K562 (cell line): ENCODE measurements around the gene TRIP10. TPM values are rescaled to one million over a fixed set of nuclear protein-coding genes. Genes with fewer than 3 reads are reported as not detected.

ENCODE experiments used
- BDP1 ChIP-seq: IDR thresholded peaks from 3 replicates; pipeline ENCODE4 v1.6.1; 2011; ENCODE audit not compliant: insufficient read length, insufficient read depth
- BRF1 ChIP-seq: IDR thresholded peaks from 3 replicates; pipeline ENCODE4 v1.6.1; 2011; ENCODE audit warnings: borderline replicate concordance, mild to moderate bottlenecking; ENCODE audit not compliant: insufficient read length; ENCODE audit errors: extremely low read depth
- CCAR2 ChIP-seq: fragments of 200-400 bp; formaldehyde crosslinking; IDR thresholded peaks from 2 replicates; pipeline ENCODE4 v1.6.1; 2017; ENCODE audit warnings: mild to moderate bottlenecking, low read depth, low read length
- CCNT2 ChIP-seq: IDR thresholded peaks from 2 replicates; pipeline ENCODE4 v1.6.1; 2011; ENCODE audit warnings: borderline replicate concordance, low read depth, mild to moderate bottlenecking, moderate library complexity, mixed read lengths, low read length; ENCODE audit not compliant: insufficient read length; ENCODE audit errors: extremely low read depth
- FOXP1 ChIP-seq: sonication (generic); formaldehyde crosslinking; IDR thresholded peaks from 2 replicates; pipeline ENCODE4 v1.8.0; 2022; ENCODE audit warnings: mild to moderate bottlenecking, missing genetic modification reagents
- HDAC1 ChIP-seq, 2 experiments: fragments of 450-650 bp; IDR thresholded peaks; 2 replicates each; pipeline ENCODE4 v1.6.1; 2016 to 2017; ENCODE audit warnings: inconsistent platforms in 1 of 2, mild to moderate bottlenecking in 1 of 2, moderate library complexity in 1 of 2
- KLF1 ChIP-seq: fragments of 450-650 bp; IDR thresholded peaks from 2 replicates; pipeline ENCODE4 v1.6.1; 2016; ENCODE audit warnings: missing genetic modification characterization, missing compliant biosample characterization
- MAFF ChIP-seq: IDR thresholded peaks from 2 replicates; pipeline ENCODE4 v1.6.1; 2012; ENCODE audit warnings: low read length, improper control_type of control experiment
- MEF2D ChIP-seq: conservative IDR thresholded peaks from 2 replicates; pipeline ENCODE4 v1.6.1; 2016; ENCODE audit warnings: low read depth, missing genetic modification characterization, missing compliant biosample characterization
- MLX ChIP-seq, 2 experiments: fragments of 450-650 bp in 1 of 2; sonication (generic) in 1 of 2; formaldehyde crosslinking; conservative IDR thresholded peaks; 2 replicates each; pipeline versions ENCODE4 v1.4.0 to v1.8.1; 2020 to 2022; ENCODE audit warnings: mild to moderate bottlenecking in 1 of 2, missing genetic modification reagents in 1 of 2
- NR0B1 ChIP-seq: fragments of 450-650 bp; IDR thresholded peaks from one replicate; pipeline ENCODE4 v1.6.1; 2018; ENCODE audit warnings: mild to moderate bottlenecking, moderate library complexity; ENCODE audit not compliant: partially characterized antibody
- PHTF2 ChIP-seq: fragments of 250-450 bp; sonication (Bioruptor Pico); IDR thresholded peaks from 2 replicates; pipeline ENCODE4 v1.5.0; 2021; ENCODE audit warnings: mild to moderate bottlenecking
- POLR2G ChIP-seq: fragments of 200-400 bp; formaldehyde crosslinking; IDR thresholded peaks from 2 replicates; pipeline ENCODE4 v1.6.1; 2017; ENCODE audit warnings: low read depth, mild to moderate bottlenecking, antibody characterized with exemption, low read length, moderate library complexity
- PRMT5 ChIP-seq: sonication (generic); formaldehyde crosslinking; IDR thresholded peaks from 2 replicates; pipeline ENCODE4 v1.5.0; 2020; ENCODE audit warnings: missing genetic modification reagents
- RB1 ChIP-seq: fragments of 450-650 bp; IDR thresholded peaks from 2 replicates; pipeline ENCODE4 v1.6.1; 2017; ENCODE audit warnings: low read depth, mild to moderate bottlenecking
- RBM14 ChIP-seq: fragments of 200-400 bp; formaldehyde crosslinking; IDR thresholded peaks from 2 replicates; pipeline ENCODE4 v1.6.1; 2018; ENCODE audit warnings: low read depth, mild to moderate bottlenecking, low read length, moderate library complexity, borderline replicate concordance; ENCODE audit not compliant: insufficient read depth
- RUNX1 ChIP-seq: sonication (generic); IDR thresholded peaks from 2 replicates; pipeline ENCODE4 v1.6.1; 2016; ENCODE audit warnings: antibody characterized with exemption, low read depth
- SIN3B ChIP-seq: fragments of 450-650 bp; IDR thresholded peaks from 2 replicates; pipeline ENCODE4 v1.6.1; 2017; ENCODE audit warnings: low read depth, mild to moderate bottlenecking, moderate library complexity
- SRSF9 ChIP-seq: fragments of 200-400 bp; formaldehyde crosslinking; IDR thresholded peaks from 2 replicates; pipeline ENCODE4 v1.6.1; 2017; ENCODE audit warnings: low read depth, low read length, borderline replicate concordance
- TEAD2 ChIP-seq: fragments of 450-650 bp; IDR thresholded peaks from 2 replicates; pipeline ENCODE4 v1.6.1; 2016; ENCODE audit warnings: missing genetic modification characterization, control low read depth, missing compliant biosample characterization
- YY1 ChIP-seq, 3 experiments: IDR thresholded peaks; 2 replicates each; pipeline ENCODE4 v1.6.1; 2011; ENCODE audit warnings: low read length in 2 of 3, mild to moderate bottlenecking in 2 of 3, moderate library complexity in 2 of 3, borderline replicate concordance in 1 of 3, control low read depth in 1 of 3, low read depth in 1 of 3; ENCODE audit not compliant: insufficient read depth in 3 of 3, insufficient replicate concordance in 2 of 3, control insufficient read depth in 1 of 3, insufficient read length in 1 of 3; ENCODE audit errors: extremely low read depth in 1 of 3
- ZBTB17 ChIP-seq: fragments of 450-650 bp; formaldehyde crosslinking; IDR thresholded peaks from 2 replicates; pipeline ENCODE4 v1.4.0; 2020; ENCODE audit warnings: mild to moderate bottlenecking
- ZBTB7A ChIP-seq: IDR thresholded peaks from 2 replicates; pipeline ENCODE4 v1.6.1; 2011; ENCODE audit warnings: low read depth, mild to moderate bottlenecking, low read length, moderate library complexity, borderline replicate concordance; ENCODE audit not compliant: control insufficient read depth
- ZKSCAN1 ChIP-seq: fragments of 150-350 bp; IDR thresholded peaks from 2 replicates; pipeline ENCODE4 v1.6.1; 2016; ENCODE audit warnings: low read depth, low read length
- ZNF165 ChIP-seq: fragments of 250-450 bp; sonication (Bioruptor Pico); IDR thresholded peaks from 2 replicates; pipeline ENCODE4 v1.4.0; 2020; ENCODE audit warnings: borderline replicate concordance
- ZNF197 ChIP-seq: fragments of 200-800 bp; sonication (Bioruptor generic); IDR thresholded peaks from 2 replicates; pipeline ENCODE4 v1.6.1; 2016; ENCODE audit warnings: low read depth, missing genetic modification characterization, missing compliant biosample characterization
- ZNF41 ChIP-seq: fragments of 250-450 bp; sonication (Bioruptor Pico); conservative IDR thresholded peaks from 2 replicates; pipeline ENCODE4 v1.4.0; 2020; ENCODE audit warnings: mild to moderate bottlenecking
- ZNF696 ChIP-seq: fragments of 250-450 bp; sonication (Bioruptor Pico); conservative IDR thresholded peaks from 2 replicates; pipeline ENCODE4 v1.4.0; 2020; ENCODE audit warnings: mild to moderate bottlenecking, moderate library complexity
- polyA plus RNA-seq, 8 experiments: library from polyadenylated mRNA; depleted of rRNA in 4 of 8; stranded (reverse) in 5 of 8; unstranded in 3 of 8; fragments of >200 nt; fragmentation: Nextera tagmentation in 2 of 8; fragmentation: Illumina TruSeq in 1 of 8; extraction: Ambion mirVana in 2 of 8; extraction: Trizol in 1 of 8; gene quantifications; 2 replicates each; pipeline versions ENCODE4 v1.2.1 to v1.2.3, GENCODE V29; 2011 to 2014; ENCODE audit warnings: inconsistent platforms in 1 of 8, missing spikeins in 1 of 8
- total RNA-seq, 7 experiments: library from RNA; depleted of rRNA in 6 of 7; stranded (reverse); fragments of >200 nt in 6 of 7; fragmentation: Illumina TruSeq in 2 of 7; extraction: Trizol in 2 of 7; gene quantifications; 2 replicates each; pipeline versions ENCODE4 v1.2.1 to v1.2.3, GENCODE V29; 2011 to 2021; ENCODE audit warnings: low replicate concordance in 1 of 7

The TRIP10 gene
- total and polyA plus RNA-seq, 9 of the 15 experiments (the other 6 are each of a cell fraction or from before 2014, with no cell fraction given): 1.2 to 66.8 (median 36.1) TPM

DNA sequence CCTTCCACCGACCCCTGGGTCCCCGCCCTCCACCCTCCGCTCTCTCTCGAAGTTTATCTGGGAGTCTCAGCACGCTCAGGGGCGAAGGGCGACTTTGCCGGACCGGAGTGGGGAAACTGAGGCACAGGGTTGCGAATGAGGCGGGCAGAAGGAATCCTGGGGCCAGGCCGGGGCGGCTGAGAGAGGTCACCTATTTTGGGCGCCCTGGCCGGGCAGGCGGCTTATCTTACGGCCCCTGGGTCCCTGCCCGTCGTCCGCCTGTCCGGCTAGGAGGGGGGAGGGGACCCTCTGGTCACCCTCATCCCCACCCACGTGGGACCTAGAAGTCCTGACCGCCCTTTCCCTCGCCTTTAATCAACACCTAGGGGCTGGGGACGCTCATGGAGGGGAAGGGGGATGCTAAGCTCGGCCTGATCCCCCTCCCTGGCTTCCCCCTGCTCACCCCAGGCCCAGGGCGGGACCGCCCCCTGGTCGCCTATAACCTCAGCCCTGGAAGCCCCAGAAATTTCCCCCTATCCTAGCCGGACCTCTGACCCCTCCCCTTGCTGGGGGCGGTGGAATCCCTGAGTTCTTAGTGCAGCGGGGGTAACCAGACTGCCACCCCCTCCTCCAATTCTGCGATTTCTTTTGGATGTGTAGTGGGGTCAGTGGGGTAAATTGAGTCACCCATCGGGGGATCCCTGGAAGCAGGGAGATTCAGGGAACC lies 556 bp downstream of the TRIP10 start (continued):
- TF ChIP-seq NR0B1 (no peak), HDAC1 (IDR thresholded peaks at IDR 0.05) (peak in 1 of 2 experiments; percentile 87; a peak in 2 of 4 replicates), PRMT5 (CRISPR knock-in tag) (no peak), ZKSCAN1 (no peak), BDP1 (no peak), ZNF41 (CRISPR knock-in tag) (no peak), CCNT2 (peak; percentile 62), MEF2D (tag) (peak; percentile 45; the same call in 1 of the 2 replicates), ZNF165 (no peak), MAFF (no peak), RBM14 (no peak), TEAD2 (tag) (no peak), KLF1 (no peak), ZNF696 (CRISPR knock-in tag) (no peak), BRF1 (no peak), SIN3B (no peak), ZBTB7A (peak; percentile 94; the same call in 1 of the 2 replicates), RB1 (0 out of 2 replicates have a peak, but pooled peaks have one; percentile 23), SRSF9 (no peak), PHTF2 (CRISPR knock-in tag) (no peak), FOXP1 (CRISPR knock-in tag) (no peak), YY1 (IDR thresholded peaks at IDR 0.05; ENCODE audit: borderline replicate concordance in 1 of 3, control insufficient read depth in 1 of 3, extremely low read depth in 1 of 3, insufficient read depth in 3 of 3, insufficient read length in 1 of 3, insufficient replicate concordance in 2 of 3, low read depth in 1 of 3, low read length in 2 of 3) (peak in 1 of 3 experiments; percentile 17), ZNF197 (CRISPR knock-in tag) (no peak), ZBTB17 (CRISPR knock-in tag) (peak; percentile 72), POLR2G (peak; percentile 40; the same call in 1 of the 2 replicates), CCAR2 (no peak), MLX (CRISPR knock-in tag; conservative IDR thresholded peaks at IDR 0.05) (no peak), RUNX1 (no peak)
